Stimulated activated CD4-positive, alpha-beta T cell treated with anti-CD3 and anti-CD28 coated beads, TNF-alpha, amount 100 ng/mL, for 48 hours (primary cell): Measurements from ENCODE around the gene FHDC1.

ENCODE experiments used
- DNase-seq, 3 donors: peaks; one replicate each; pipeline ENCODE4 v3.0.0-alpha.2; 2020; ENCODE audit warnings: low read depth in 3 of 3

The FHDC1 gene

DNA sequence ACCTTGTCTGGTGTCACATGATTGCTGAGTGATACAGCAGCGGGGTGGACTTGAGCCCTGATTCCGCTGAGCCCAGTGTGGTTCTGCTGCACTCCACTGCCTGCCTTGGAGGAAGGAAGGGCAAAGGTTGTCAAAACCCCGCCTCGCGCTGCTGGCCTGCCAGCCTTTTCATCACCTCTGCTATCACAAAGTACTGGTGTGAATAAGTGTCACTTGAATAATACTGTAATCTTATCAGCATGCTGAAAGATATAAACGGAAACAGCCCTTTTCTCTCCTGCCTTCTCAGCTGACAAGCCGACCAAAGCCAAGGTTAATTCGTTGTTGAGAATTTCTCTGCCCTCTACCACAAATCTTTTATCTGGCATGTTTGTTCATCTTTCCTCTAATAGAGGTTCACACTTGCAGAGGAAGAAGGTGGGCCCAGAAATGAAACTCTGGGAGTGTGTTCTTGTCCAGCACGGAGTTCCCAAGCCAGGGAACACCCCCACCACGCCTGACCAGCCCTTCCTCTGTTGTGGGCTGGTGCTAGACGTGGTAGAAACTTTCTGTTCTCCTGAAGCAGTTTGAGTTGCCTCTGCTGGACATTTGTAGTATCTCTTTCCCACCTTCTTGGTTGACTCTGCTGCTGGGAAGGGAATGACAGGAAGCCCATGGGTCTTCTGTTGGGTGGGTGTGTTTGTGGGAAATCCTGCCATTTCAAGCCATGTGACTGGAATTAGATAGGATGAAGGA, 21.5 kb downstream of the FHDC1 start:
- DNase-seq = no peak

DNA sequence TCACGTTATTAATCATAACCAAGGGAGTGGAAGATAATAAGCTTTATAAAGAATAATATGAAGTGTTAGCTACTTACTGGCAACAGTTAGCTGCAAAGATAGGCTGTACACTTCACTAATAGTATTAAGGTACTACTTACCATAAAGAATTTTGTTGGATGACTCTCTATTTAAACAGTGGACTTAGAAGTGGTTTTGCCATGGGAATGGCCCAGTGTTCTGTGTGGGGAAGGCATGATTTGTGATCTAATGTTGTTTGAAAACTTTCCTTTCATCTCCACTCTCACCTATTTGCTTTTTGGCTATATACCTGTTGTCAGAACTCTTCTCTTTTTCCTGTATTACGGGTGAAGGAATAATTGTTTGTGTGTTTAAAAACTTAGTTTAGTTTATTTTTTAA, 23.0 kb downstream of the FHDC1 start:
- no peak for DNase-seq

DNA sequence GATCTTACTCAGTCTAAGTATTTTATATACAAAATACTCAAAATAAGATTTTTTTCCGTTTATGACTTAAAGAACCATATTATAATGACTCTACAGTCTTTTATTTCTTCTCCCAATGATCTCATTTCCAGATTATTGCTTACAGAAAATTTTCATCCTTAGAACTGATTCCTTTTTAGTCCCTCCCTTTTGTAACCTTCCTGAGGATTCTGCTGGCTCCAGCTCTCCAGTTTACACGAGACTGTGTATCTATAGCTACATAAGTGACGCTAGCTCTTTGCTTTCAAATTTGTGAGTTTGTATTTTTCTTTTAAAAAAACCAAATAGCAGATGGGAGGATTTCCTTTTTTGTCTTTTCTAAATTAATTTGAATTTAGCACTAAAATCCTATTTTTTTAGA, 24.0 kb downstream of the FHDC1 start:
- no peak for DNase-seq

DNA sequence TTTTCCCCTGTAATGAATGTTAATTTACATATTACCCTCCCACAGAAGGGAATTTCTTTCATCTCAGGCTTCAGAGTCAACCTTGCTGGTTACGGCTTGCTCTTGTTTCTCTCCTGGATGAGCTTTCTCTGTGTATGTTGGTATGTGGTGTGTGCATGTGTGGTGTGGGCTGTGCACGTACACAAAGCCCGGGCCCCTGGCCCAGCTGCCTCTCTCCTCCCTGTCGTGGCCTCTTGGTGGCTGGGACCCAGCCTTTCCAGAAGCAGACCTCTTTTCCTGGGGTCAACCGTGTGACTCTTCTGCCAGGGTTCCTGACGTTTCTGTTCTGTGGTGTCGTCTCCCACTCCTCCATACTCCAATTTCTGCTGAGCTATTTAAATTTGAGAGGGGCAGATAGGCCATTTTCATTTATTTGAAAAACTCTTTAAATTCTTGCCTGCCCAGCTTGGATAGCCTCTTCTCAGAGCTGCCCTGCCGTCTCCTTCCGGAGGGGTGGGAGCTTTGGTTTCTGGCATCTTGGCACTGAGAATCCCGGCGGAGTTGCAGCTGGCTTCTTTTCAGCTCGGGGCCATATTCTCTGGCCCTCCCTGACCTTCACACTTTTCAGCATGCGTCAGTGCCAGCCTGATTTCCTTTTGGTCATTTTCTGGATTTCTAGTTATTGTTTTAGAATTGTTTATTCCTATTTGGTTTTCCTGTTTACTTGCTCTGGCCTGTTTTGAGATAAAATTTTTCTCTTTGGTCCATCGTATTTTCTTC, 25.1 kb downstream of the FHDC1 start:
- no peak for DNase-seq

DNA sequence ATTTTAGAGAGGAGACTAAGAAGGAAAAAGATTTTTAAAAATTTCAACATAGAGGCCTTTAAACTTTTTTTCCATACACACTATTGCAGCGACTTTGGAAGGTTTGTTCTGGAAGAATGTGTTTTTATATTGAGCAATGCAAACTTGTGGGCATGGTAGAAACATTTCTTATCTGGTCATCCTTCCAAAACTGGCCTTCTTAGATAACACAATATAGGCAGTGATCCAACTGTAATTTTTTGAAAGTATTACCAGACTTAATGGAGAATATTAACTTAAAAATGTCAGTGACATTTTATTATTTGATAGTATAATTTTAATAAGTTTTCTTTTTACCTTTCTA, 25.6 kb downstream of the FHDC1 start:
- no peak for DNase-seq

DNA sequence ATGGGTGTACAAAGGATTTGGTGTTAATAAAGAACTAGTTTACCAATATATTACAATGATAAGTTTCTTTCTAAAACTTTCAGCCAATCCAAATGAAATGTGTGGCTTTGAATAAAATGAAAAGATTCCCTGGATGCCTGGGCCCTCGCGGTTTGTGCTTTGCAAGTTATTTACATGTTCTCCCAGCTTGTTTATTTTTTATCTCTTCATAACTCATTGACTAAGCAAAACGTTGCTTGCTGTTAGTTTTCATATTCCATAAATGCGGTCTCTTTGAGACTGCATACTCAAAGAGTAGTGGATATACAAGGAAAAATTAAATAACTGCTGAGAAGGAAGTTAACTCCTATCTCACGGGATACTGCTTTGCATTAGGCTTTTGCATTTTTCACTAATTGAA, 26.0 kb downstream of the FHDC1 start:
- no peak for DNase-seq

DNA sequence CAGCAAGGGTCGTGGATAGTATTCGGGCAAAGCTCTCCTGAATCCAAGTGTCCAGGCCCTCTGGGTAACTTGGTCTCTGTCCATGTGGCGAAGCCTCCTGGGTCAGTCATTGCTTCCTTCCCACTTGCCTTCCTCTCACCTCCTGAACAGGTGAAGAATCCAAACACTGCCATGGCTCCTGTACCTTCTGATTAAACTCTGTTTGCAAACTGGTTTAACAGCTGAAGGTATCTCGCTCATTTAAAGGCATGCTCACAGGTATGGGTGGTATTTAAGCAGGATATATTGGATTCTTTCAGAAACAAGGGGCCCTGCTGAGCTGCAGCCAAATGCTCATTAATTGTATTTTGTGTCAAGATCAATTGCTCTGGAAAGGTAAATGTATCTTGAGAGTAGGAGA, 28.2 kb downstream of the FHDC1 start:
- no peak for DNase-seq

DNA sequence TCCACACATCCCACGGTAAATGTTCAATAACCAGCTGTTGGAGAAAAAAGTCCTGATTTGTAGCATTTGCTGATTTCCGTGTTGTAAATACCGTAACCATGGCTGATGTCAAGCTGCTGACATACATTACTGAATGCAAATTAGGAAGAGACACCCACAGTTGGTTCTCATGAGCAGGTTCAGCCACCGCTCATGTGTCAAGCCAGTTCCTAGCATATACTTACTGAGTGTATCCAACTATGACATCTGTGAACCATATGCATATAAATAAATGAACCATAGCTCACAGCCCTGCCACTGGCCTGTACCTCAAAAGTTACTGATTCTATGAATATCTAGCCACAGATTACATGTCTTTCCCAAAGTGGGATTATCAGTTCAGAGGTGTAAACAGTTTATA, 29.5 kb downstream of the FHDC1 start:
- no peak for DNase-seq

DNA sequence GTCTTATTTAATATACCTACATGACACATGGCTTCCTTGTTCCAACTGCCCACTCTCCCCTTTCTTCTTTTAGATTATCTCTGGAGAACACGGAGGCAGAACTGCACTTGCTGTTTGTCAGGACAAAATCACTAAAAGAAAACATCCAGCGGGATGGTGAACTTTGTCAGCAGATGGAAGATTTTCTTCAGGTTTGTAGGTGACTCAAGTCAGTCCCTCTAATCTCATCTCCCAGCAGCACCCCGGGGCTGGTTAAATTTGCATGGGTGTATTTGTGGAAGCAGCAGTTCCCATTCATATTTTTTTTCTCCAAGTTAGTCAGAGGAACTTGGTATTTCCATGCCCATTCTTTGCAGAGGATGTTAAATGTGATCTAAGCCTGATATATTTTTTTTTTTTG, 31.8 kb downstream of the FHDC1 start:
- DNase-seq = no peak

DNA sequence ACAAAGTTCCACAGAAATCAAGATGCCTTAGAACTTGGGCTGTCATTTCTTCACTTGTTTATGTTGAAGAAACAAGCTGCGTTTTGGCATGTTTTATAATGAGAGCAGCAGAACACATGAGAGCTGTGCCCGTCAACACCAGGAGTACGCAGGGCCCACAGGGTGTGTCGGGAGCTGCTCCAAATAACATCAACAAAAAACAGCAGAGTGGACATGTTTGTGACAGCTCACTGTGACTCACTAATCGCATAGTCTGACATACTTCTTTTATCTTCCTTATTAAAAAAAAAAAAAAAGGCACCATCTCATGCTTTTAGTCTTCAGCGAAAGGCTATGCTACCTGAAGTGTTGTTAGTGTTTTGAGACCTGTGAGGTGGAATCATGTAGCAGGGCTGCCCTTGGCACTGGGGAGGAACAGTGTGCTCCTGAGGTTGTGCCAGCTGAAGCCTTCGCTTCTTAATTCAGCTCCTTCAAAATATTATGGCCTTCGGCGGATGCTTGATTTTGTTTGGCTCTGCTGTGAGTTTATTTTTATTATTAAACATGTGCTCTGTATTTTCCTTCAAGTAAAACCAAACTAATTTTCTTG, 32.8 kb downstream of the FHDC1 start:
- DNase-seq = no peak

DNA sequence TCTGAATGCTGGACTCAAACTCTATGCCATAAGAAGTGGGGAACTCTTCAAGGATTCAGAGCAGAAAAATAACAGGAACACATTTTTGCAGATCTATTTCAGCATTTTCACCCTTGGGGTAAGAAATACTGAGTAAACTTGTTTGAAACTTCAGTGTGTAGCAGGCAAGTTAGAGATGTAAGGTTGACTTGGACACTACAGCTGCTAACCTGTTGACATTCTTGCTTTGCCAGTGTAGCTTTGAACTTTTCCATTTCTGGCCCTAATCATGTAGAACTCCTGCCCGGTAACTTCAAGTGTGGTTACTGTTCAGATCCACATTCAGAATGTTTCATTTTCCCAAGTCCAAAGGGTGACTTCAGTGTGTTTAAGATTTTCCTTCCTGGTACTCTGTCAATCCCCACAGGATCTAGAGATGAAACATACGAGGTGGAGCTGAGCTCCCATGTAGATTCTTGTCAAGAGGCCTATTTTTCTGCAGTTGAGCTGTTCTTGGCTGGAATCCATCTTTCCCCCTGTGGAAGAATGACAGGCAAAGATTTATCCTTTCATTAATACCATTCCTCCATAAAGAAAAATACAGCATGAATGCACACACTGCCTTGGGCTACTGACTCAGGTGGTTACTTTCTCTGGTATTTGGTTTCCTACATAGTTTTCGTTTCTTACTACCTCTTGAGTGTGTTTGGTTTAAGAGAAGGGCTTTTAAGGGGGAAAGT, 34.1 kb downstream of the FHDC1 start:
- no peak for DNase-seq

DNA sequence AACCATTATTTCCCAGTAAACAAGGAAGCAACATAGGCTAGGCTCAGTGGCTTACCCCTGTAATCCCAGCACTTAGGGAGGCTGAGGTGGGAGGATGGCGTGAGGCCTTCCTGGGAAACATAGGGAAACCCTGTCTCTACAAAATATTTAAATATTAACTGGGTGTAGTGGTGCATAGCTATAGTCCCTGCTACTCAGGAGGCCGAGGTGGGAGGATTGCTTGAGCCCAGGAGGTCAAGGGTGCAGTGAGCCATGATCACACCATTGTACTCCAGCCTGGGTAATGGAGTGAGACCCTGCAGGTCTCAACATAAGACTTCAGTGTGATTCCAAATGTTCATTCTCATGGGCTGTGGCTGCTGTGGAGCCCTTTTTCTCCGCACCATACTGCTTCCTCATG, 34.9 kb downstream of the FHDC1 start:
- DNase-seq = no peak

DNA sequence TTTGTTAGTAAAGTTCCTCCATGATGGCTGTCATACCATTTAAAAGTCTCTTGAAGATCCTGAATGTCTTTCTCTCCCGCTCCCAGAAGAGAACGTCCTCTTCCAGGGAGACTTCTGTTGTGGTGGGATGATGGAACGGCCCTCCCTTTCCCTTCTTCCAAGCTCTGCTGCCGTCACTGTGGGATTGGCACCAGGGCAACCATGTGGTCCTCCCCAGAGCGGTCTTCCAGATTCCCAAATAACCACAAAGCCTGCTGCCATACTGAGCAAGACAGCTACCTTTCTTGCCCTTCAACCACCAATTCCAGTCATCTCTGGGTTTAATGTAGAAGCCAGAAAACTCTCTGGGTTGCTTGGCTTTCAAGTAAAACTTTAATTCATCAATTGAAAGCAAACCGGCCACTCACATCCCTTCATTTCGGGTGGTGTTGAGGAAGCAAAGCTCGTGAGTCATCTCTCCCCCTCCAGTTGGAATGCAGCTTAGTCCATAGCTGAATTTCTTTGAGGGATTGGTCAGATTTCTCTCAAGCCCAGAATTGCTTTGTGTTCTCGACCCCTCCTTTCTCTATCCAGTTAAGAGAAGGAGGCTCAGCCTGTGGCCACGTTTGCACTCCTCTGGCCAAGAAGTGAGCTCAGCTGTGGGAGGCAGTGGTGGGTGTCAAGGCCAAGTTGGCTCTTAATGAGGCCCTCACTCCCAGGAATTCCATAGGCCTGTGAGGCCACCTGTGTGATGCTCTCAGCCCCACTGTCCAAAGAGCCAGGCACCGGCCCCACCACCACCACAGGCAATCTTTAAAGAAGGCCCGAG, 36.9 kb downstream of the FHDC1 start:
- no peak for DNase-seq

DNA sequence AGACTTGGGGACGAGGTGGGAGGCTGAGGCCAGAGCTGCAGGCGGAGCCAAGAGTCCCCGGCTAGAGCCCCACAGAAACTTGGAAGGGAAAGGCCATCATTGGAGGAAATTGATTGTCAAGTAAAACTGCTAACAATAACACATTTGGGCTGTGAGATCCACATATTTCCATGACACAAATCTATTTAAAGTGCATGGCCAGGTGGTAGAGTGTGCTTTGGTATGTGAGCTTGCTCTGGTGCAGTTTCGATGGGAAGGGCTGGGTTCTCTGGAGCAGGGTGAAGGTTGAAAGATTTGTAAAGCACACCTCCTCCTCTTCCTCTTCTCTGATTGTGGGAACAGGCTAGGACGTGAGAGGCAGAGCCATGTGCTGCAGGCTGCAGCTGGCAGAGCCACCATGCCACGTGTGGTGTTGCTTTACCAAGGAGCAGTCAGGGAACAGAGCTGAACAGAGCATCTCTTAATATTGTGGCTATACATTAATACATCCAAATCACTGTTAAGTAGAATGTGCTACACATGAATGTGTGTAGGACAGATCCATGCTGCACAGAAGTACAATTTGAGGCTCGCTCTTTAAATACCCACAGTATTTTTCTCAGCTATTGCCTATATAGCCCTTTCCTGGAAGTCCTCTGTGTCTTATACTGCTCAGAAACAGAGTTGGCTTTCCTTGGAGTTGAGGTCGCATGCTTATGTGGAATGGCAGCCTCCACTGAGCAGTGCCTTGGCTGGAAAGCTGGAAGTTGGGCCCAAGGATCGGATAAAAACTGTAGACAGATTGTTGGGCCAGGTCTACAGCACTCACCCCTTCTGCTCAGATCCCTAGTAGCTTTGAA, 37.7 kb downstream of the FHDC1 start:
- no peak for DNase-seq

DNA sequence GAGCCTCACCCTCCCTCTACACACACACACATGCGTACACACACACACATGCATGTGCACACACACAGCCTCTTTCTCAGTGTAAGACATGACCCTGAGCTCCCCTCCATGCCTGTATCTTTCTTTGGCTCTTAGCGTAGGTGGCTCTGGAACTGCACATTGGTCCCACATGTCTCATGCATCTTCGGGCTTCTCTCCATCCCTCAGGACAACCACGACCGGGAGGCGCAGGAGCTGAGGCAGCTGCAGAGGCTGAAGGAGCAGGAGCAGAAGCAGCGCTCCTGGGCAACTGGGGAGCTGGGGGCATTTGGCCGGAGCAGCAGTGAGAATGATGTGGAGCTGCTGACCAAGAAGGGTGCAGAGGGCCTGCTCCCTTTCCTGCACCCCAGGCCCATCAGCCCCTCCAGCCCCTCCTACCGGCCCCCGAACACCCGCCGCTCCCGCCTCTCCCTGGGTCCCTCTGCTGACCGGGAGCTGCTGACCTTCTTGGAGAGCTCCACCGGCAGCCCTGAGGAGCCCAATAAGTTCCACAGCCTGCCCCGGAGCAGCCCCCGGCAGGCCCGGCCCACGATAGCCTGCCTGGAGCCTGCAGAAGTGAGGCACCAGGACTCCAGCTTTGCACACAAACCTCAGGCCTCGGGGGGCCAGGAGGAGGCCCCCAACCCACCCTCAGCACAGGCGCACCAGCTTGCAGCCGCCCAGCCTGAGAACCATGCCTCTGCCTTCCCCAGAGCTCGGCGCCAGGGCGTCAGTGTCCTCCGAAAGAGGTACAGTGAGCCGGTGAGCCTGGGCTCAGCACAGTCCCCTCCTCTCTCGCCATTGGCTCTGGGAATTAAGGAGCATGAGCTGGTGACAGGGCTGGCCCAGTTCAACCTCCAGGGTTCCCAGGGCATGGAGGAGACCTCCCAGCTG, 38.6 kb downstream of the FHDC1 start:
- no peak for DNase-seq

DNA sequence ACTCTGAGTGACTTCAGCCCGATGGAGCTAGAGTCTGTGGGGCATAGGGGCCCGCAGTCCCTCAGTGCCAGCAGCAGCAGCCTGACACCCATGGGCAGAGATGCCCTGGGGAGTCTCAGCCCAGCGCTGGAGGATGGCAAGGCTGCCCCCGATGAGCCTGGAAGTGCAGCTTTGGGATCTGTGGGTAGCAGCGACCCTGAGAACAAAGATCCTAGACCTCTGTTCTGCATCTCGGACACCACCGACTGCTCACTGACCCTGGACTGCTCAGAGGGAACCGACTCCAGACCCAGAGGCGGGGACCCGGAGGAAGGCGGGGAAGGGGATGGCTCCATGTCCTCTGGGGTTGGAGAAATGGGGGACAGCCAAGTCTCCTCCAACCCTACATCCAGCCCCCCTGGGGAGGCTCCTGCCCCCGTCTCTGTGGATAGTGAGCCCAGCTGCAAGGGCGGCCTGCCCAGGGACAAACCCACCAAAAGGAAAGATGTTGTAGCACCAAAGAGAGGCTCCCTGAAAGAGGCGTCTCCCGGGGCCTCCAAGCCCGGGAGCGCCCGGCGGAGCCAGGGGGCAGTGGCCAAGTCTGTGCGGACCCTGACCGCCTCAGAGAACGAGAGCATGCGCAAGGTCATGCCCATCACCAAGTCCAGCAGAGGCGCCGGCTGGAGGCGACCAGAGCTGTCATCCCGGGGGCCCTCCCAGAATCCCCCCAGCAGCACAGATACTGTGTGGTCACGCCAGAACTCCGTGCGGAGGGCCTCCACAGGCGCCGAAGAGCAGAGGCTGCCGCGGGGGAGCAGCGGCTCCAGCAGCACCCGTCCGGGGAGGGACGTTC, 39.5 kb downstream of the FHDC1 start:
- no peak for DNase-seq

DNA sequence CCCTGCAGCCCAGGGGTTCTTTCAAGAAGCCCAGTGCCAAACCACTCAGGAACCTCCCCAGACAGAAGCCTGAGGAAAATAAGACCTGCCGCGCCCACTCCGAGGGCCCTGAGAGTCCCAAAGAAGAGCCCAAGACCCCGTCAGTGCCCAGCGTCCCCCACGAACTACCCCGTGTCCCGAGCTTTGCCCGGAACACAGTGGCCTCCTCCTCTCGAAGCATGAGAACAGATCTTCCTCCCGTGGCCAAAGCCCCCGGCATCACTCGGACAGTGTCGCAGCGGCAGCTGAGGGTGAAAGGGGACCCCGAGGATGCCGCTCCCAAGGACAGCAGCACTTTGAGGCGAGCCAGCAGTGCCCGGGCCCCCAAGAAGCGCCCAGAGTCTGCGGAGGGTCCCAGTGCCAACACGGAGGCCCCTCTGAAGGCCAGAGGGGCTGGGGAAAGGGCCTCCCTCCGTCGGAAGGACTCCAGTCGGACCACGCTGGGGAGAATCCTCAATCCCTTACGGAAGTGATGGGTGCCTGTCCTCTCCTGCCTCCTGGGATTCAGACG, 40.2 kb downstream of the FHDC1 start:
- DNase-seq = no peak

DNA sequence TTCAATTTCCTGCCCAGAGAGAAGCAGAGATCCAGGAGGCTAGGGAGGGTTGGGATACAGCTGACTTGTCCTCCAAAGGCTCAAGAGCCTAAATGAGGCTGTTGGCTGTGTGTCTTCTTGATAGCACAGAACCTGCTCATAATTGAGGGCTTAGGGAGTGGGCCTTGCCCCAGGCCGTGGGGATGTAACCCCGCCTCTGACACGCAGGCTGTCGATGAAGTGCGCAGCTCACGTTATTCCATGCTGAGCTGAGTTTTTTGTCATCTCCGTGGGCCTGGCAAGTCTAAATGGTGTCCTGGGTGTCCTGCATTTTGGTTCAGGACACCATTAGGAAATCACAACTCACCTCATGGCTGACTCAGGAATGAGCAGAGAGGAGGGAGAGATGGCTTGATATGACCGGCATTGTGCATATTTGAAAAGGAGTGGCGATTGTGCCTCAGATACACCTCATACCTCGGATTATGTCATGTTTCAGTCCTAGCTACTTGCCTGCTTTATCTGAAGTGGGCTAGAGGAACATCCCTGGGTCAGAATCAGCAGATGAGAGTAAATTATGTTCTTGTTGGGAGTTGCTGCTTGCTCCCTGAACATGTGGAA, 43.7 kb downstream of the FHDC1 start:
- DNase-seq = no peak
